Measurements from ENCODE around the gene PPFIA2.

PPFIA2 gene

GRCh38 chr12:81325086-81325485 lies 434.1 kb downstream of the PPFIA2 start:
- H3K4me3 ChIP-seq (ENCODE audit: low read depth, low read length) = no peak overlapping the region
- no peak for DNase-seq (ENCODE audit: low read depth, low spot score)
- TF ChIP-seq, protein P1, sequence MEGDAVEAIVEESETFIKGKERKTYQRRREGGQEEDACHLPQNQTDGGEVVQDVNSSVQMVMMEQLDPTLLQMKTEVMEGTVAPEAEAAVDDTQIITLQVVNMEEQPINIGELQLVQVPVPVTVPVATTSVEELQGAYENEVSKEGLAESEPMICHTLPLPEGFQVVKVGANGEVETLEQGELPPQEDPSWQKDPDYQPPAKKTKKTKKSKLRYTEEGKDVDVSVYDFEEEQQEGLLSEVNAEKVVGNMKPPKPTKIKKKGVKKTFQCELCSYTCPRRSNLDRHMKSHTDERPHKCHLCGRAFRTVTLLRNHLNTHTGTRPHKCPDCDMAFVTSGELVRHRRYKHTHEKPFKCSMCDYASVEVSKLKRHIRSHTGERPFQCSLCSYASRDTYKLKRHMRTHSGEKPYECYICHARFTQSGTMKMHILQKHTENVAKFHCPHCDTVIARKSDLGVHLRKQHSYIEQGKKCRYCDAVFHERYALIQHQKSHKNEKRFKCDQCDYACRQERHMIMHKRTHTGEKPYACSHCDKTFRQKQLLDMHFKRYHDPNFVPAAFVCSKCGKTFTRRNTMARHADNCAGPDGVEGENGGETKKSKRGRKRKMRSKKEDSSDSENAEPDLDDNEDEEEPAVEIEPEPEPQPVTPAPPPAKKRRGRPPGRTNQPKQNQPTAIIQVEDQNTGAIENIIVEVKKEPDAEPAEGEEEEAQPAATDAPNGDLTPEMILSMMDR (IDR thresholded peaks at IDR 0.05; ENCODE audit: insufficient read depth, low read length, missing control alignments) = no peak
- ChIA-PET CTCF (no interaction called here), POLR2A (no interaction called here)

GRCh38 chr12:81314903-81315531 lies 444.1 kb downstream of the PPFIA2 start:
- ChIA-PET CTCF (no interaction called here), POLR2A (no interaction called here)
- no peak overlapping the region for H3K4me3 ChIP-seq (ENCODE audit: low read depth, low read length)
- TF ChIP-seq, protein P1 (IDR thresholded peaks at IDR 0.05; ENCODE audit: insufficient read depth, low read length, missing control alignments) = no peak
- no peak for DNase-seq (ENCODE audit: low read depth, low spot score)

DNA sequence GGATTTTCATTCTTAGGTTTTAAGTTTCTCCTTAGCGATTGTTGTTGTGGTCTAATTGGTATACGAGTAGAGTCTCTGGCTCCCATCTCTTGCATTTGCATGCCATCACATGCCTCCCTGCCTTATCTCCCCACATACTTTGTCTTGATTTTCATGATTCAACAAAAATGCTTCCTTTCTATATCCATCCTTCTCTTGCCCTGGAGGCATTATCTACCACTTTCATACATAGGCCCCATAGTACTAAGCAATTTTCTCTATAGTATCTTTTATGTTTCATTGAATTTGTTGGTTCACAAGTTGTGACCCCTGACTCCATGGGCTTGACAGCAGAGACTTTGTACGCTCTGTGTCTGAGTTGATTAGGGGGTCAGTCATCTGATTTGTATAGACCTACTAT lies 455.2 kb downstream of the PPFIA2 start:
- no peak for DNase-seq (ENCODE audit: low read depth, low spot score)
- CTCF ChIA-PET = no interaction called here
- TF ChIP-seq, protein P1 (IDR thresholded peaks at IDR 0.05; ENCODE audit: insufficient read depth, low read length, missing control alignments) = no peak
- POLR2A ChIA-PET = no interaction called here
- H3K4me3 ChIP-seq (ENCODE audit: low read depth, low read length) = no peak overlapping the region

- TF ChIP-seq, protein P1 (IDR thresholded peaks at IDR 0.05; ENCODE audit: insufficient read depth, low read length, missing control alignments) = no peak
- ChIA-PET POLR2A (no interaction called here), CTCF (no interaction called here)
- no peak overlapping the region for H3K4me3 ChIP-seq (ENCODE audit: low read depth, low read length)
- no peak for DNase-seq (ENCODE audit: low read depth, low spot score)
Measured at GRCh38 chr12:81300454-81300853, 458.7 kb downstream of the PPFIA2 start.

GRCh38 chr12:81297601-81298000 lies 461.5 kb downstream of the PPFIA2 start:
- CTCF ChIA-PET = no interaction called here
- no peak for DNase-seq (ENCODE audit: low read depth, low spot score)
- TF ChIP-seq, protein P1 (IDR thresholded peaks at IDR 0.05; ENCODE audit: insufficient read depth, low read length, missing control alignments) = no peak
- no peak overlapping the region for H3K4me3 ChIP-seq (ENCODE audit: low read depth, low read length)
- POLR2A ChIA-PET = no interaction called here

- DNase-seq (ENCODE audit: low read depth, low spot score) = no peak
- ChIA-PET POLR2A (no interaction called here), CTCF (no interaction called here)
- H3K4me3 ChIP-seq (ENCODE audit: low read depth, low read length) = no peak overlapping the region
- TF ChIP-seq, protein P1 (IDR thresholded peaks at IDR 0.05; ENCODE audit: insufficient read depth, low read length, missing control alignments) = no peak
Measured at GRCh38 chr12:81296556-81297305, 462.4 kb downstream of the PPFIA2 start.
